Fibroblast of skin of right quadriceps (primary cell): ENCODE data around the gene RLN1.
A peak's percentile ranks its signal among the peaks of the same experiment; 100 is the strongest.
"Not testable (repeated sequence)": the region's sequence is repeated elsewhere in the genome, so short reads cannot be mapped to it uniquely, and the experiment has no call there.

Source experiments
- DNase-seq: peaks from one replicate; pipeline ENCODE4 v3.0.0-alpha.2; 2013

RLN1 gene

DNA sequence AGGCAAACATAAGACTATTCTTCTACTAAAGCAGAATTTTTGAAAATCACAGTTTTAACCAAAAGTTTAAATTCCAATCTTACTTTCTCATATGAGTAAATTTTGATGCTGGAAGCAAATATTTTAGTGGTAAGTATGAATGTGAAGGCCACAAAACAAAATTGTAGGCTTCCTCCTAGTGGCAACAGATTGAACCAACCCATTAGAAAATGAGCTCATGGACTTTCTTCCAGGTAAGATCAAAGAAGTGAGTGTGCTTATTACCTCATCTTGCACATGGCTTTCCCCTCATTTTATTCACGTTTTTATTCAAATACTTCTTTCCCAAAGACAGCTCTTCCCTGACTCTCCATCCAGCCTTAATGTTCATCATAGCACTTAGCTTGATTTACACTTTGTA, 18.6 kb downstream of the RLN1 start:
- no peak for DNase-seq

DNA sequence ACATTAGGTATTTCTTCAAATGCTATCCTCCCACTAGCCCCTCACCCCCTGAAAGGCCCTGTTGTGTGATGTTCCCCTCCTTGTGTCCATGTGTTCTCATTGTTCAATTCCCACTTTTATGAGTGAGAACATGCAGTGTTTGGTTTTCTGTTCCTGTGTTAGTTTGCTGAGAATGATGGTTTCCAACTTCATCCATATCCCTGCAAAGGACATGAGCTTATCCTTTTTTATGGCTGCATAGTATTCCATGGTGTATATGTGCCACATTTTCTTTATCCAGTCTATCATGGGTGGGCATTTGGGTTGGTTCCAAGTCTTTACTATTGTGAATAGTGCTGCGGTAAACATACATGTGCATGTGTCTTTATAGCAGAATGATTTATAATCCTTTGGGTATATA, 23.3 kb downstream of the RLN1 start:
- not testable (repeated sequence) for DNase-seq

DNA sequence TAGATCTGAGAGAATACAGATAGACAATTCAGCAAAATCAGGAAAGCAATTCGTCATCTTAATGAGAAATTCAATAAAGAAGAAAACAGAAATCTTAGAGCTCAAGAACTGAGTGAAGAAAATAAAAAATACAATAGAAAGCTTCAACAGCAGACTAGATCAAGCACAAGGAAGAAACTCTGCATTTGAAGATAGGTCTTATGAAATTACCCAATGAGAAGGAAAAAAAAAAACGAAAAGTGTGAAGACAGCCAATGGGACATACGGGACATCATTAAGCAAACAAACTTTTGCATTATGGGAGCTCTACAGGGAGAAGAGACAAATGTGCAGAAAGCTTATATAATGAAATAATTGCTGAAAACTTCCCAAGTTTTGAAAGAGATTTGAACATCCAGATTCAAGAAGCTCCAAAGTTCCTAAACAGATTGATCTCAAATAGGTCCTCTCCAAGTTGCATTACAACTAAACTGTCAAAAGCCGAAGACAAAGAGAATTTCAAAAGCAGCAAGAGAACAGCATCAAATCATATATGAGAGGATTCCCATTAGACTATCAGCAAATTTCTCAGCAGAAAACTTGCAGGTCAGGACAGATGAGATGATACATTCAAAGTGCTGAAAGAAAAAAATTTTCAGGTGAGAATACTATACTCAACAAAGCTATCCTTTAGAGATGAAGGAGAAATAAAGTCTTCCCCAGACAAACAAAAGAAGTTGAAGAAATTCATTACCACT, 24.3 kb downstream of the RLN1 start:
- DNase-seq: no peak

DNA sequence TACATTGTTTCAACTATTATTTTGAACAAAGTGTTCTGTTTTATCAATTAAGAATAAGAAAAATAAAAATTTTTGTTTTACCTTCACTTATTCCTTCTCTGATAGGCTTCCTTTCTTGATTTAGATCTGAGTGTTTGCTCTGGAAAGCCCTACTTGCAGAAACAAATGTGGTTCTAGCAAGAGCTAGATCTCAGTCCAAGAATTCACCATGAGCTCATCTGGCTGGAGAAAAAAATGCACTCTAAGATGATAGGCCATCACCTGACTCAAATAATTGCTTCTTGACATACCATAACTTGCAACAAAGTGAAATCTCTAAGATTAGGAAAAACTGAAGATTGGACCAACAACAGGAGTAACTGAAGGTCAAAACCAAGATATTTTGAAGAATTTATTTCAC, 28.8 kb downstream of the RLN1 start:
- DNase-seq: no peak

DNA sequence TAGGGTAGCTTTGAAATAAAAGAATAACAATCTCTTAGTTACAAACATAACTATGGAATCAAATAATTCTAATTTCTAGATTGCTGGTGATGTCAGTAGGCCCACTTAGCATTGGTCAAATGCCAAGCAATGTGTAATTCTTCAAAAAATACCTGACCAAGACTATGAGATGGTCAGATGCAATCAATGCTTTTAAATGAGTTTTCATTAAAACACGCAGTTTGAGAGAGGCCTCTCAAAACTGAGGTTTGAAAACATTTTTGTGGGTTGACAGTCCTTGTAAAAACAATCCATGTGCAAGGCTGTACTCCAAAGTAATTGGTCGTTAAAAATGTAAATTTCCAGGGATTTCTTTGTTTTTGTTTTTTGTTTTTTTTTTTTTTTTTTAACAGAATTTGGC, 33.9 kb downstream of the RLN1 start:
- no peak for DNase-seq

DNA sequence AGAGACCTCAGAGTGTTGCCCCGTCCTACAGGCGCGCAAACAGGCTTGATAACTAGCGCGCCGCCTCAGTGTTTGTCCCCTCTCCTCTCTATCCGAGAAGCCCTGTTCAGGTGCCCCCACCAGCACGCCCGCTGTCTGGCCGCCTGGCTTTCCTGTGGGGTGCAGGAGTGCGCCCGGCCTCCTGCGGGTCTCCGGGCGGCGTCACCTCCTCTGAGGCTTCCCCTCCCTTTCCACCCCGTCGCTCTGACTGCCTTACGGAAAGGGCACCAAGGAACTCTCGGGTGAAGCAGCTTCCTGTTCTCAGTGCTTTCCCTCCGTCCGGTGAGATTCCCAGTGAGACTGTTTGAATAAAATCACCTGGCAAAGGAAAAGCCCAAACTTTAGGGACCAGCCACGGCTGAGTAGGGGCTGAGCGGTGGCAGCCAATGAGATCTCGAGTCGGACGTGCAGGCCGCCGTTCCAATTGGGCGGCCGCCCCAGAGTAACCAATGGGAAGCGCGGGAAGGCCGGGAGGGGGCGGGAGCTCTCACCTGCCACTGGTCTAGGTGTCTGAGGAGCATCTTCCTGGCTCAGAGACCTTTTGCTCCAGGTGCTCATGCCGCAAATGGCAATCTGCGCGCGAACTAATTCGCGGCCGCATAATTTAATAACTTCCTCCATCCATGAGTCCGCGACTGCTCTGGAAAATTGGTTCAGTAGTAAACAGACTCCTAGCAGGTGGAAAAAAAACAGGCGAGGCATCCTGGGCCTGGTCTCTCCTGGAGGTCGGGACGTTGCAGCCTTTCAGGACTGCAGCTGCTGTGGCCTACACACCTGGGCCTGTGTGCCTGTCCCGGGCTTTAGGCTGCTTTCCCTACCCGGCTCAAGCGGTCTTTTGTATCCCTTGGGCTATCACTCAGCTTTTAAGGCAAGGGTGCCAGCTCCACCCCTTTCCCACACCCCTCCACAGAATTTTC, 35.6 kb downstream of the RLN1 start, which contains the start of gene RLN2:
TSS of gene RLN2 (minus strand) at position 877 of the 956 bp plus-strand sequence. CDS start at position 741, 136 bp downstream.
- DNase-seq: not testable (repeated sequence)

DNA sequence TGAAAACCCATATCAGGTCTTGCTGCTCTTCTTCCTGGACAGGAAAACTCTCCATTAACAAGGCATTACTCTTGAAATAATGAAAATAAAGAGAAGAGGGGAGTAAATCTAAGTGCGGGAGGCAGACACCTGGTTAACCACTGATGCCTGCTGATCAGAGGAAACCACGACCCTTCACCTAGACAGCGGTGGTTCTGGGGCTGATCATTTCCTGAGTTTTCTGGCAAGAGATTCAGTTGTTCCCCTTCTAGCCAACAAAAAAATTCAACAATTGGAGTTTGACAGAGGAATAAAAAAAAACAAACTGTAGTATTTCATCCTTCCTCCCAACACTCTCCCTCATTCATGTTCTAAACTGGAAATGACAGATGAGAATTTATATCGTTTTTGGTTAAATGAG, 38.1 kb downstream of the RLN1 start:
- DNase-seq: no peak

DNA sequence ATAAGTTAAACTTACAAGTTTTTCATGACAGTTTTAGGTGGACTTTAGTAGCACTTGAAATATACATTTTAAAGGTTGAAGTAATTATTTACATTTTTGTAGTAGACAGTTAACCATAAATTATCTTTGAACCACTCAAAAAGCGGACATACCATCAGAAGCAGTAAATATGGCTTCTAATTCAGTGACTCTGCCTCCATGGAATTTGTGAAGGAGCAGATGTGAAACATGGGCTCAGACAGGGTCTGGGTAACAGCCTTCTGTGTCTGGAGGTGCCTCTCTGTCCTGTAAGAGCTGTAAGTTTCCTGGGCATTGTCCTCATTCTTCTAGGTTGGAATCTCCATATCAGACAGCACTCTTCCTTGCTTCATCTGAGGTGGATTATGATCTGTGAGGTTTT, 47.5 kb downstream of the RLN1 start:
- peak; percentile 34 for DNase-seq

DNA sequence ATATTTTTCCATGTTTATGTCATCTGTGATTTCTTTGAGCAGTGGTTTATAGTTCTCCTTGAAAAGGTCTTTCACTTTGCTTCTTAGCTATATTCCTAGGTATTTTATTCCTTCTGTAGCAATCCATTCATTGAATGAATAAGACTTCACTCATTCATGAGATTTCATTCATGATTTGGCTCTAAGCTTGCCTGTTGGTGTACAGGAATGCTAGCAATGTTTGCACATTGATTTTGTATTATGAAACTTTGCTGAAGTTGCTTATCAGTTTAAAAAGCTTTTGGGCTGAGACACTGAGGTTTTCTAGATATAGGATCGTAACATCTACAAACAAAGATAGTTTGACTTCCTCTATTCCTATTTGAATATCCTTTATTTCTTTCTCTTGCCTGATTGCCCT, 51.1 kb downstream of the RLN1 start:
- no peak for DNase-seq

DNA sequence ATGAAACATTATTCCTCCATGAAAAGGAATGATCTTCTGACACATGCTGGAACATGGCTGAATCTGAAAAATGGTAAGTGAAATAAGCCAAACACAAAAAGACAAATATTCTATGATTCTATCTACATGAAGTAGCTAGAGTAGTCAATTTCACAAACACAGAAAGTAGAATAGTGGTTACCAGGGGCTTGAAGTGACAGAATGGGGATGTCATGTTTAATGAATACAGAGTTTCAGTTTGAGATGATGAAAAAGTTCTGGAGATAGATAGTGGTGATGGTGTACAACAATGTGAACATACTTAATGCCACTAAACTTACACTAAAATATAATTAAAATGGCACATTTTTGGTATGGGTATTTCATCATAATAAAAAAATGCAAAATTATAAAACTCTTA, 53.4 kb downstream of the RLN1 start:
- DNase-seq: no peak
